Chondrocyte (in vitro differentiated cells): Measurements from ENCODE around the gene LTBP1. TPM values are rescaled to one million over a fixed set of nuclear protein-coding genes. Genes with fewer than 3 reads are reported as not detected.

Experiments
- DNase-seq: peaks from one replicate; pipeline ENCODE4 v3.0.0; 2021; ENCODE audit warnings: mixed read lengths, low spot score
- H3K27ac Mint-ChIP-seq: one replicate; pipeline ENCODE4 v1.8.0; 2021; ENCODE audit warnings: mild to moderate bottlenecking, moderate library complexity, mixed read lengths; ENCODE audit not compliant: unreplicated experiment
- H3K27me3 Mint-ChIP-seq: 2 replicates; pipeline ENCODE4 v1.8.0; 2021; ENCODE audit warnings: low read depth, mixed read lengths
- H3K36me3 Mint-ChIP-seq: 2 replicates; pipeline ENCODE4 v1.8.0; 2021; ENCODE audit warnings: low read depth, mixed read lengths
- H3K4me1 Mint-ChIP-seq: 2 replicates; pipeline ENCODE4 v1.8.0; 2021; ENCODE audit warnings: low read depth, mild to moderate bottlenecking, mixed read lengths
- H3K4me3 Mint-ChIP-seq: one replicate; pipeline ENCODE4 v1.8.0; 2021; ENCODE audit warnings: mild to moderate bottlenecking, moderate library complexity, mixed read lengths; ENCODE audit not compliant: unreplicated experiment
- H3K9me3 Mint-ChIP-seq: 2 replicates; pipeline ENCODE4 v1.8.0; 2021; ENCODE audit warnings: low read depth, mixed read lengths
- CTCF ChIP-seq: fragments of 200-600 bp; sonication (generic); IDR thresholded peaks from 2 replicates; pipeline ENCODE4 v1.5.0; 2021; ENCODE audit warnings: antibody characterized with exemption, mild to moderate bottlenecking, moderate library complexity
- total RNA-seq: library from RNA; stranded (reverse); gene quantifications from 3 replicates; pipeline ENCODE4 v1.2.1, GENCODE V29; 2021

Gene LTBP1
- total RNA-seq, 1 donor from 2014 or later = 398 TPM

GRCh38 chr2:33317369-33318007 is 370.7 kb downstream of the LTBP1 start:
- TF ChIP-seq CTCF = no peak

GRCh38 chr2:33318456-33318855 is 371.7 kb downstream of the LTBP1 start:
- Mint-ChIP-seq H3K27ac (peak overlapping the region; percentile 5), H3K9me3 (no peaks in the 10 kb centered on the region), H3K4me1 (peaks cover 34% of the 10 kb centered on the region), H3K27me3 (no peaks in the 10 kb centered on the region), H3K36me3 (peaks cover 37% of the 10 kb centered on the region), H3K4me3 (no peak overlapping the region)
- TF ChIP-seq CTCF = no peak
- no peak for DNase-seq

More at GRCh38 chr2:33317369-33318007, 370.7 kb downstream of the LTBP1 start:
- Mint-ChIP-seq H3K9me3 (no peaks in the 10 kb centered on the region), H3K36me3 (peaks cover 41% of the 10 kb centered on the region), H3K27ac (no peak overlapping the region), H3K27me3 (no peaks in the 10 kb centered on the region), H3K4me3 (no peak overlapping the region), H3K4me1 (peaks cover 38% of the 10 kb centered on the region)
- DNase-seq = no peak

- peaks cover 24% of the 10 kb centered on the region for H3K36me3 Mint-ChIP-seq
- TF ChIP-seq CTCF = no peak
- peaks cover 33% of the 10 kb centered on the region for H3K4me1 Mint-ChIP-seq
- no peaks in the 10 kb centered on the region for H3K9me3 Mint-ChIP-seq
- H3K27me3 Mint-ChIP-seq = no peaks in the 10 kb centered on the region
- H3K27ac Mint-ChIP-seq = peak overlapping the region; percentile 81
- H3K4me3 Mint-ChIP-seq = no peak overlapping the region
- DNase-seq = no peak
These were observed 373.8 kb downstream of the LTBP1 start for GRCh38 chr2:33320573-33320972.

- no peak for TF ChIP-seq CTCF
- H3K27ac Mint-ChIP-seq = peak overlapping the region; percentile 78
- no peak for DNase-seq
- no peaks in the 10 kb centered on the region for H3K27me3 Mint-ChIP-seq
- H3K4me3 Mint-ChIP-seq = peak overlapping the region; percentile 3
- peaks cover 33% of the 10 kb centered on the region for H3K4me1 Mint-ChIP-seq
- H3K36me3 Mint-ChIP-seq = peaks cover 19% of the 10 kb centered on the region
- no peaks in the 10 kb centered on the region for H3K9me3 Mint-ChIP-seq
These were observed 374.6 kb downstream of the LTBP1 start for GRCh38 chr2:33321236-33321771.

GRCh38 chr2:33321876-33322483 is 375.2 kb downstream of the LTBP1 start:
- H3K36me3 Mint-ChIP-seq = peaks cover 19% of the 10 kb centered on the region
- no peak for DNase-seq
- no peaks in the 10 kb centered on the region for H3K9me3 Mint-ChIP-seq
- H3K4me1 Mint-ChIP-seq = peaks cover 33% of the 10 kb centered on the region
- no peak for TF ChIP-seq CTCF
- no peaks in the 10 kb centered on the region for H3K27me3 Mint-ChIP-seq
- H3K27ac Mint-ChIP-seq = peak overlapping the region; percentile 78
- H3K4me3 Mint-ChIP-seq = peak overlapping the region; percentile 3
